Left forelimb (tissue), 1 donor: ENCODE measurements around the gene AFAP1L1.

ENCODE experiments used
- DNase-seq: peaks from one replicate; pipeline ENCODE4 v3.0.0-alpha.2; 2018; ENCODE audit warnings: low spot score

AFAP1L1 gene

GRCh38 chr5:149284501-149284900 is 12.8 kb downstream of the AFAP1L1 start:
- no peak for DNase-seq

GRCh38 chr5:149285153-149285552 is 13.5 kb downstream of the AFAP1L1 start:
- DNase-seq: no peak

- DNase-seq: no peak
Observed at GRCh38 chr5:149288436-149288835, 16.8 kb downstream of the AFAP1L1 start.

GRCh38 chr5:149289301-149289700 is 17.6 kb downstream of the AFAP1L1 start:
- no peak for DNase-seq

- no peak for DNase-seq
Observed at GRCh38 chr5:149294872-149295829, 23.5 kb downstream of the AFAP1L1 start.

- DNase-seq: no peak
Observed at GRCh38 chr5:149297340-149298025, 25.8 kb downstream of the AFAP1L1 start.

GRCh38 chr5:149298163-149298562 is 26.5 kb downstream of the AFAP1L1 start:
- DNase-seq: no peak

GRCh38 chr5:149298842-149299404 is 27.3 kb downstream of the AFAP1L1 start:
- DNase-seq: no peak

- no peak for DNase-seq
Observed at GRCh38 chr5:149299451-149300054, 27.9 kb downstream of the AFAP1L1 start.

GRCh38 chr5:149300441-149300840 is 28.8 kb downstream of the AFAP1L1 start:
- DNase-seq: no peak

- no peak for DNase-seq
Observed at GRCh38 chr5:149301049-149301743, 29.5 kb downstream of the AFAP1L1 start.

GRCh38 chr5:149301744-149302380 is 30.2 kb downstream of the AFAP1L1 start:
- DNase-seq: no peak

GRCh38 chr5:149302641-149303040 is 31.0 kb downstream of the AFAP1L1 start:
- no peak for DNase-seq

- DNase-seq: no peak
Observed at GRCh38 chr5:149303210-149303609, 31.6 kb downstream of the AFAP1L1 start.

GRCh38 chr5:149304195-149305078 is 32.8 kb downstream of the AFAP1L1 start:
- DNase-seq: no peak

GRCh38 chr5:149309354-149309753 is 37.7 kb downstream of the AFAP1L1 start:
- no peak for DNase-seq

- DNase-seq: no peak
Observed at GRCh38 chr5:149310488-149310887, 38.8 kb downstream of the AFAP1L1 start.

- DNase-seq: no peak
Observed at GRCh38 chr5:149310947-149311658, 39.4 kb downstream of the AFAP1L1 start.

GRCh38 chr5:149313151-149313841 is 41.6 kb downstream of the AFAP1L1 start:
- DNase-seq: no peak
